GM19455 (cell line): ENCODE results near the gene AGRN.
A peak's percentile ranks its signal among the peaks of the same experiment; 100 is the strongest.
"Not testable (repeated sequence)": the region's sequence is repeated elsewhere in the genome, so short reads cannot be mapped to it uniquely, and the experiment has no call there.

Experiments used
- ATAC-seq: cut with Tn5 transposase; IDR thresholded peaks from one replicate; pipeline ENCODE4 v1.9.1; 2021; ENCODE audit not compliant: unreplicated experiment

Gene AGRN

DNA sequence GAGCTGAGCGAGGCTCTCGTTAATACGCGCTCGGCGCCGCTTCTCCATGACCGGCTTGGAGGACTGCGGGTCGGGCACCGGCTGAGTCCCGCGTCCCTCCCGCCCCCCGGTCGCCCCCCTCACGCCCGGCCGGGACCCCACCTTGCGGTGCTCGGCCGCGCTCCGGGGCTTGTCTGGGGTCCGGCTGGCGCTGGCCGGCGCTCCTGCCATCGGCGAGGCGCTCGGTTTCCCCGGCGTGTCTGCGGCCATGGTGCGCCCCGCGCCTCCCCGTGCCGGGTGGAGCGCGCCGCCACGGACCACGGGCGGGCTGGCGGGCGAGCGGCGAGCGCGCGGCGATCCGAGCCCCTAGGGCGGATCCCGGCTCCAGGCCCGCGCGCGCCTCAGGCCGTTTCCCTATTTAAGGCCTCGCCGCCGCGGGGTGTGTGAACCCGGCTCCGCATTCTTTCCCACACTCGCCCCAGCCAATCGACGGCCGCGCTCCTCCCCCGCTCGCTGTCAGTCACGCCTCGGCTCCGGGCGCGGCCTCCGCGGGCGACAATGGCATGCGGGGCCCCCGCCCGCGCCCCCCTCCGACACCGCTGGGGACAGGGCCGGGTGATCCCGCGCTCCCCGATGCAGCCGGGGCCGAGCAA lies 20.1 kb upstream of the AGRN start, which contains the start of gene HES4:
TSS of gene HES4 (minus strand) at position 373 of the 632 bp plus-strand sequence. CDS start at position 249, 124 bp downstream.
- peak; percentile 48 for ATAC-seq

- ATAC-seq, result peak; percentile 12
These were observed 19.4 kb upstream of the AGRN start for GRCh38 chr1:1000357-1001056.

- ATAC-seq, result no peak
These were observed 18.7 kb upstream of the AGRN start for GRCh38 chr1:1001057-1001783.

DNA sequence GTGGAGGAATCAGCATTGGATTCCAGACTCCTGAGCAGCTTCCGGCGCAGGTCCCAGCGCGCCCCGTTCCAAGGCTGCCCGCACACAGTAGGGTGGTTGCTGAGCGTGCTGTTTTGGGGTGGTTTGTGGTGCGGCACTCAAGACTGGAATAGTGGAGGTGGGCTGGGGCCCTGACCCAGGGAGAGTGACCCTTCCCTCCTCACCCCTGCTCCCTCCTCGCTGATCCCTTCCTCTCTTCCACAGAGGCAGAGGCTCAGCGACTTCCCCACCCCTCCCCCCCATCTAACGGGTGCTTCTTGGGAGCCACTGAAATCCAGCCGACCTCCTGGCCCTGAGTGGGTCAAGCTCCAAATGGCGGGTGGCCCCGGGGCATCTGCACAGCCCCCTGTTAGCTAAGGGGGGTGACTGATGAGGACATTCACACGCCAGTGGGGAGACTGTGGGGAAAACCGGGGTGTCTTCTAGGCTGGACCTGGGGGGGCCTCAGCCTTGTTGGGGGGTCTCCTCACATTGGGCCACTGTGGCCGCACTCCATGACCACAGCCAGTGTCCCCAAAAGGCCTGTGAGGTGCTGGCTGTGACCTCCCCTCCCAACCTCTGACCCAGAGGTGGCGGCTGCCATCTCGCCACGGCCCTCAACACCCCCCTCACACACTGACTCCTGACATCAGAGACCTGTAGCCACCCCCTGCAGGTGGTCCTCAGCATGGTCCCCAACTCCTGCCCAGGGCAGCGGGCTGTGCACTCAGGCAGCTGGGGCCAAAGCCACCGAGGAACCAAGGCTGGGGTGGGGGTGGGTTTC lies 16.1 kb upstream of the AGRN start:
- ATAC-seq, result no peak

DNA sequence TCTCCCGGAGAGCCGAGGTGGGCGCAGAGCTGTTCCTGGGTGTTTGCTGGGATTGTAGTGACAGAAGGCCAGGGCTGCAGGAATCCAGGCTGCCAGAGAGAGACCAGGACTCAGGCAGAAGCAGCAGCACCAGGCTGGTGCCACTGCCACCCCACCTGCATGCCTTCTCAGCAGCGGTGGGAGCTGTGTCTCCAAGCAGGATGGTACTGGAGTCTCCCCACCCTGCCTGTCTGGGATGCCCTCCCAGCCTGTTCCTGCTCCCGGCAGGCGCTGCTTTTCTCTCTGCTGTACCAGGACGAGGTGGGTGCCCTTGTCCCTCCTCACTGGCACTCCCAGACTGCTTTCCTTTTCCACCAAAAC lies 15.5 kb upstream of the AGRN start:
- no peak for ATAC-seq

DNA sequence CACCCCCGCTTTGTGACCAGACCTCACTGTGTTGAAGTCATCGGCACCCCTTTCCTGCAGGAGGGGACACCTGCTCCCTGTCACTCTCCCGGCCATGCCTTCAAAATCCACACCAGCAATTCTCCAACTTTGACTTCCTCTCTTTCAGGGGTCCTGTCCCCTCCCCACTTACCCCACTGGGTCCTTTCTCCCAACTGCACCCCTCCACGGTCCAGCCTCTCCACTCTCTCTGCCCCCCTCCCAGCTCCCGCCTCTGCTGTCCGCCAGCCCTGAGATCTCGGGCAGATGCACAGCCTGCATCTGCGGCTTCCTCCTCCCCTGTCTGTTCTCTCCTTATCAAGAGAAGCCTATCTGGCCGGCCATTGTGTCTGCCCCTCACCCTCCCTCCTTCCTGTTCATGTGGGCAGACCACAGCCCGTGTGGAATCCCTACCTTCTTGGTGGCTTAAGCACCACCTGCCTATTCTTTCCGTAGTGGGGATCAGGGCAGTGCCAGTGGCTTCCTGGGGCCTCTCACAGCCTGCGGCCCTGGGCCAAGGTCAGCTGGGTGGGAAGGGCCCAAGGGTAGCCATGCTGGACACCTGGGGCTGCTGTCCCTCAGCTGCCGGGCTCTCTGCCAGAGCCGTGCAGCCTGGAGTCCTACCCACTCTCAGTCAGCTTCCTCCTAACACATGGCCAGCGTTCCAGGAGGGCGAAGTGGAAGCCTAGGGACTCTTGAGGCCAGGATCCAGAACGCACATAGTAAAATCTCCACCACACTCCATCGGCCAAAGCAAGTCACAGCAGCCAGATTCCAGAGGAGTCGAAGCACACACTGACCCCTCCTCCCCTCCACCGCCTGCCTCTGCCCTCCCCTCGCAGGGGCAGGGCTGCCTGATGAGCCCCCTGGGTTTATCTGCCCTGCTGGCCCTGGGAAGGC lies 14.9 kb upstream of the AGRN start:
- ATAC-seq, result no peak

DNA sequence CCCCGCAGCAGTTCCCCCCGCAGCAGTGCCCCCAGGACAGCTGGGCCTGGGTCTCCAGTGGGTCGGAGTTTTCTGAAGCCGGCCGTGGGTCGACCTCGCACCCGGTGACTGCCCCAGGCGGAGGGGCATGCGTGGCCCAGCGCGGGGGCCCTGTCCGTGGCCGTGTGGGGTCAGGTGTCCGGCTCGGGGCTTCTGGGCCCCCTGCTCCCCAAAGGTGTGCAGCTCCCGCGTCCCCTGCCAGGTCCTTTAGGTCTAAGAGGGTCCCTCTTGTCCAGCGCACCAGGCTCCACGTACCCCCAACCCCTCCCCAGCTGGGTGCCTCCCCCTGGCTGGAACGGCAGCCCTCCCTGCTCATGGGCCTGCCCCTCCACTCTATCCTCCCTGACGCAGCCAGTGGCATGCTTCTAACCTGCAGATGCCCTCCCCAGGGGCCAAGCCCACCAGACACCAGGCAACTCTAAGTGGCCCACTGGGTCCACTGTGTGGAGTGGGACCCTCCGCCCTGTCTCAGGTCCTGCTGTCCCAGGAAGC lies 14.1 kb upstream of the AGRN start:
- no peak for ATAC-seq

DNA sequence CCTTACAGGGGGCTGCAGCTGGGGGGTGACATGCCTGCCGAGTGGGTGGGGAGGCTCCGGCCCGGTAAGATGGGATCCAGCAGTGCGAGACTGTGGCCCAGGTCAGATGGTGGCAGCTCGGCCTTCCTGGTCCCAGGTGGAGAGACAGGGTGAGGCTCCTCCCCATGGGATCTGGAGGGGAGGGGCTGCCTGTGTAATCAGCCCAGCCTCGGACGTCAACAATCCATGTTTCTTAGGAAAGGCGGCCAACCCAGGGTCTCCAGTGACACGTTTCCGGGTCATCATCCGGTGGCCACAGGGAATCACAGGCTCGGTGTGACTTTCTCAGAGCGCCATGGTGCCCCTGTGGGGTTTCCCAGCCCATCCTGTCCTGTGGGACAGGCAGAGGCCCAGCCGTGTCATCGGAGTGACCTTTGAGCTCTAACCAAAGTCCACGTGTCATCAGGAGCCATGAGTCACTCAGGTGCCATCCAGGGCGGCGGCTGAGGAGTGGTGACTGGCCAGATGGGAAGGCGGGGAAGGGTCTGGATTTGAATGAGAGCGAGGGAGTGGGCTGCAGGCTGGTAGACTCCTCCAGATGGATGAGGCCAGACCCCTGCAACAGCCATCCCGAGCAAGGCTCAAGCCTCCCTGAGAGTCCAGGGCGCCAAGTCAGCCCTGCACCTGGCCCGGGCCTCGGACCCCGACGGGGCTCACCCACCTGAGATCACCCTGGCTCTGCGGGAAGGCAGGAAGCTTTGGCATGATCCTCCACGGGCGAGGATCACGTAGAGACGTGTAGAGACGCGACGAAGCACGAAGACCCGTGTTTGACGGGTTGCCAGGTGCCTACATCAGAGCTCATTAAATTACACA lies 13.4 kb upstream of the AGRN start:
- no peak for ATAC-seq

DNA sequence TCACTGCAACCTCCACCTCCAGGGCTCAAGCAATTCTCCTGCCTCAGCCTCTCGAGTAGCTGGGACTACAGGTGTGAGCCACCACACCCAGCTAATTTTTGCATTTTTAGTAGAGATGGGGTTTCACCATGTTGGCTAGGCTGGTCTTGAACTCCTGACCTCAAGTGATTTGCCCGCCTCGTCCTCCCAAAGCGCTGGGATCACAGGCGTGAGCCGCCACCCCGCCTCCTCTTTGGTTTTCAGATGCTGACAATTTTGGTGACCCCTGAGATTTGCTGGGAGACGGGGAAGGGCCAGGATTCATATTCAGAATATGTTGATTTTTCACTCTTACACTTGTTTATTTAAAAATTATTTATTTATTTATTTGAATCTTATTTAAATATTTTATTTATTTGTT lies 9.8 kb upstream of the AGRN start:
- ATAC-seq, result not testable (repeated sequence)

DNA sequence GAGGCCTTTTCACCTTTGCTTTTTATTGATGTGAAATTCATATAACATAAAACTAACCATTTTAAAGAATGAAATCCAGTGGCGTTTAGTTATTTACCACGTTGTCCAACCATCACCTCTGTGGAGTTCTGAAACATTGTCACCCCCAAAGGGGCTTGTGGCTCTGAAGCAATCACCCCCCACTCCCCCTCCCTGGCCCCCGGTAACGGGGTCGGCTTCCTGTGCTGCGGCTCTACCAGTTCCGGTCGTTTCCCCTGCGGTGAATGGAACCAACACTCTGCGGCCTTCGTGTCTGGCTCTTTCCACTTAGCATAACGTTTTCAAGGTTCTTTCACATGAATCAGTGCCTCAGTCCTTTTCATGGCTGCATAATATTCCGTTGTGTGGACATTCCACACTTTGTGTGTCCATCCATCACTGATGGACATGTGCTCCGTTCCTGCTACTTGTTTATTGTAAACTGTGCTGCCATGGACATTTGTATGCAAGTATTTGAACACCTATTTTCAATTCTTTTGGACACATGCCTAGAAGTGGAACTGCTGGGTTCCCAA lies 8.4 kb upstream of the AGRN start:
- ATAC-seq, result no peak

GRCh38 chr1:1012736-1013104 lies 7.2 kb upstream of the AGRN start:
- not testable (repeated sequence) for ATAC-seq

DNA sequence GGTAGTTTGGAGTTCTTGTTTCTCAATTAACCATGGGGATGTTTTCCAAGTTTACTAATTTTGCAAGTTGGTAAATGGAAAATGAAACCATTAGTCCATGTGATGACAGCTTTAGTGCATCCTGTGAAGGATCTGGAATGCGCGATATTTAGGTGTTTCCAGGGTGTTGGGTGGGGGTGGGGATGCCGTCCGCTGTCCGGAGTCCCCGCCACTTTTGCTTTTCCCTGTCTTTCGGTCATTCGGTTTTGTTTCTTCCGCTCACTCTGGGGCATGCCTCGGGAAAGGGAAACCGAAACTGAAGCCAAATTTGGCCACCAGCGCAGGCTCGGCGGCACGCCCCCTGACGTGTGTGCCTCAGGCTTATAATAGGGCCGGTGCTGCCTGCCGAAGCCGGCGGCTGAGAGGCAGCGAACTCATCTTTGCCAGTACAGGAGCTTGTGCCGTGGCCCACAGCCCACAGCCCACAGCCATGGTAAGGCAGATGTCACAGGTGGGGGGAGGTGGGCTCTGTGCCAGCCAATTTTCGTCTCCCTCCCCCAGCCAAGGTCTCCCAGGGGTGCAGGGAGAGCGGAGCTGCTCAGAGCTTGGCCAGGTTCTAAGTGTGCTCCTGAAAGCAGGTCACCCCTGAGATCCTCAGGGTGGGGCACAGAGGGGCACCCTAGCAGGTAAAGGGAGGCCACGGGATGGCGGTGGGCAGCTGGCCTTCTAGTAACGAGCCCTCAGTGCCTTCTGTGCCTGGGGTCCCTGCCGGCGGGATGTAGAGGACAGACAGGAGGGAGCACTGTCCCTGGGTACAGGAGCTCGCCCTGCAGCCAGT lies 6.6 kb upstream of the AGRN start, which contains the start of gene ISG15:
TSS of gene ISG15 (plus strand) at position 393 of the 817 bp plus-strand sequence. CDS start at position 470, 77 bp downstream.
- peak; percentile 84 for ATAC-seq

- no peak for ATAC-seq
These were observed 5.8 kb upstream of the AGRN start for GRCh38 chr1:1013922-1014648.

DNA sequence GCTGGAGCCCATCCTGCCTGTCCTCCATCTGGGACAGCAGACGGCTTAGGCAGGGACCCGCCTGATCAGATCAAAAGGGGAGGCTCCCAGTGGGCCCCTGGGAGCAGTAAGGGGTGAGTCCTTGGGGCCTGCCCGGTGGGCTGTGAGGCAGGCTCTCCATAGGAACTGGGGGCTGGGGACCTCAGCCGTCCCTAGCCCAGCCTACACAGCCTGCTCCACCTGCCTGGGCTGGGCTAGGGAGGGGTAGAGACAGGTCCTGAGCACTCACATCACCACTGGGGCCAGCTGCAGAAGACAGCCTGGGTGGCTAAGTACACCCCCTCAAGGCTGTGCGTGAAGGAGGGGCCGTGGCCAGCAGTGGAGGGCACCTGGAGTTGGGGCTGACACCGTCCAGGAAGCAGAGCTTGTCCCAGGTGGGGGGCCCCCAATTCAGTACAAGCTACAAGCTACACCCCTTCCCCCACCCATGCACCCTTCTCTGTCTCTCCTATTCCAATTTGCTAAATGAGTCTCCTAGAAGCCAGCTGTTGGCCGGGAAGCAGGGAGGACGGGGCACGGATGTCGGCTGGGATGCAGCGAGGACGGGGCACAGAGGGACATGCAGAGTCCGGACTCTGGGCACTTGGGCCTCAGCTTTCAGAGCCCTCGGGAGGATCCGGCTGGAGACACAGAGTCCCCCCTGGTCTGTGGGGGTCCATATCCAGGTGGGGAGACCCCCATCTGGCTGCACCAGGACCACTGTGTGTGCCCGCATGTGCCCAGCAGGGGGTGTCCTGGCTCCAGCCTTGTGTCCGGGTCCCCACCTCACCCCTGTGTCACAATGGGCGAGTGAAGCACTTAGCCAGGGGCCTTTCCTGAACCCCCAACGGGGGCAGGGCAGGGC lies 4.9 kb upstream of the AGRN start:
- ATAC-seq, result no peak

- ATAC-seq, result not testable (repeated sequence)
These were observed 2.3 kb upstream of the AGRN start for GRCh38 chr1:1017397-1018320.
